Adipocyte (in vitro differentiated cells): ENCODE data around the gene SLPI.

ENCODE experiments used
- DNase-seq: peaks from one replicate; pipeline ENCODE4 v3.0.0-alpha.2; 2015; ENCODE audit warnings: low read depth
- H3K27me3 ChIP-seq: replicated peaks from 2 replicates; pipeline ENCODE4 v1.7.0; 2013; ENCODE audit warnings: mild to moderate bottlenecking, low read length, moderate library complexity; ENCODE audit not compliant: control insufficient read depth, insufficient read depth
- H3K36me3 ChIP-seq: 2 replicates; pipeline ENCODE4 v1.7.0; 2013; ENCODE audit warnings: low read length, mild to moderate bottlenecking, moderate library complexity; ENCODE audit not compliant: control insufficient read depth, insufficient read depth, severe bottlenecking
- H3K4me1 ChIP-seq: 2 replicates; pipeline ENCODE4 v1.7.0; 2013; ENCODE audit warnings: mild to moderate bottlenecking, low read length, moderate library complexity; ENCODE audit not compliant: control insufficient read depth, insufficient read depth
- H3K4me3 ChIP-seq: 2 replicates; pipeline ENCODE4 v1.7.0; 2013; ENCODE audit warnings: mild to moderate bottlenecking, low read length, moderate library complexity
- H3K9ac ChIP-seq: 2 replicates; pipeline ENCODE4 v1.7.0; 2013; ENCODE audit warnings: mild to moderate bottlenecking, low read length, moderate library complexity
- H3K9me3 ChIP-seq: 2 replicates; pipeline ENCODE4 v1.7.0; 2013; ENCODE audit warnings: mild to moderate bottlenecking, low read length, moderate library complexity; ENCODE audit not compliant: control insufficient read depth

SLPI gene

GRCh38 chr20:45254383-45255262 lies at the start of gene SLPI:
SLPI (minus strand) TSS chr20:45254564; CDS start chr20:45254543, 21 bp downstream.
- DNase-seq: peak; percentile 85
- Histone ChIP-seq H3K9me3 (no peaks in the 10 kb centered on the region), H3K9ac (no peak within 1 kb of the TSS), H3K27me3 (peaks cover 35% of the 10 kb centered on the region), H3K4me3 (peak within 1 kb of the TSS; percentile 53), H3K4me1 (peaks cover 14% of the 10 kb centered on the region), H3K36me3 (no peaks in the 10 kb centered on the region)

- Histone ChIP-seq H3K9ac (no peak overlapping the region), H3K4me3 (no peak overlapping the region), H3K27me3 (peaks cover 39% of the 10 kb centered on the region), H3K9me3 (no peaks in the 10 kb centered on the region), H3K36me3 (no peaks in the 10 kb centered on the region), H3K4me1 (no peaks in the 10 kb centered on the region)
- no peak for DNase-seq
These were observed 49.5 kb upstream of the SLPI start for GRCh38 chr20:45303586-45304463.

- no peak for DNase-seq
- H3K4me3 ChIP-seq: no peak overlapping the region
- no peak overlapping the region for H3K9ac ChIP-seq
- no peaks in the 10 kb centered on the region for H3K36me3 ChIP-seq
- H3K27me3 ChIP-seq: peaks cover 31% of the 10 kb centered on the region
- H3K9me3 ChIP-seq: no peaks in the 10 kb centered on the region
- no peaks in the 10 kb centered on the region for H3K4me1 ChIP-seq
These were observed 47.5 kb upstream of the SLPI start for GRCh38 chr20:45301824-45302271.

- Histone ChIP-seq H3K27me3 (peaks cover 30% of the 10 kb centered on the region), H3K4me1 (no peaks in the 10 kb centered on the region), H3K9me3 (no peaks in the 10 kb centered on the region), H3K9ac (no peak overlapping the region), H3K4me3 (no peak overlapping the region), H3K36me3 (no peaks in the 10 kb centered on the region)
- DNase-seq: no peak
These were observed 46.6 kb upstream of the SLPI start for GRCh38 chr20:45300961-45301360.

GRCh38 chr20:45299786-45300185 lies 45.4 kb upstream of the SLPI start:
- no peaks in the 10 kb centered on the region for H3K4me1 ChIP-seq
- DNase-seq: no peak
- no peak overlapping the region for H3K4me3 ChIP-seq
- peaks cover 1% of the 10 kb centered on the region for H3K9me3 ChIP-seq
- peaks cover 22% of the 10 kb centered on the region for H3K27me3 ChIP-seq
- H3K9ac ChIP-seq: no peak overlapping the region
- H3K36me3 ChIP-seq: no peaks in the 10 kb centered on the region

- no peak for DNase-seq
- no peaks in the 10 kb centered on the region for H3K36me3 ChIP-seq
- H3K9me3 ChIP-seq: peaks cover 5% of the 10 kb centered on the region
- peaks cover 16% of the 10 kb centered on the region for H3K27me3 ChIP-seq
- no peaks in the 10 kb centered on the region for H3K4me1 ChIP-seq
- H3K4me3 ChIP-seq: no peak overlapping the region
- H3K9ac ChIP-seq: no peak overlapping the region
These were observed 43.6 kb upstream of the SLPI start for GRCh38 chr20:45297786-45298497.

GRCh38 chr20:45294659-45295058 lies 40.3 kb upstream of the SLPI start:
- H3K27me3 ChIP-seq: peaks cover 23% of the 10 kb centered on the region
- no peaks in the 10 kb centered on the region for H3K4me1 ChIP-seq
- H3K9me3 ChIP-seq: peaks cover 5% of the 10 kb centered on the region
- H3K9ac ChIP-seq: no peak overlapping the region
- H3K4me3 ChIP-seq: no peak overlapping the region
- no peak for DNase-seq
- H3K36me3 ChIP-seq: no peaks in the 10 kb centered on the region

GRCh38 chr20:45294003-45294368 lies 39.6 kb upstream of the SLPI start:
- no peak for DNase-seq
- Histone ChIP-seq H3K9ac (no peak overlapping the region), H3K9me3 (peaks cover 5% of the 10 kb centered on the region), H3K27me3 (peaks cover 24% of the 10 kb centered on the region), H3K4me3 (peak overlapping the region; percentile 77), H3K4me1 (no peaks in the 10 kb centered on the region), H3K36me3 (no peaks in the 10 kb centered on the region)

- peak overlapping the region; percentile 46 for H3K9ac ChIP-seq
- H3K4me1 ChIP-seq: no peaks in the 10 kb centered on the region
- no peaks in the 10 kb centered on the region for H3K36me3 ChIP-seq
- peak; percentile 91 for DNase-seq
- H3K9me3 ChIP-seq: peaks cover 5% of the 10 kb centered on the region
- H3K27me3 ChIP-seq: peaks cover 27% of the 10 kb centered on the region
- H3K4me3 ChIP-seq: peak overlapping the region; percentile 77
These were observed 39.0 kb upstream of the SLPI start for GRCh38 chr20:45293041-45294002.

GRCh38 chr20:45292343-45292742 lies 38.0 kb upstream of the SLPI start:
- H3K4me3 ChIP-seq: no peak overlapping the region

More at GRCh38 chr20:45292343-45292742, 38.0 kb upstream of the SLPI start:
- no peak for DNase-seq
- Histone ChIP-seq H3K4me1 (no peaks in the 10 kb centered on the region), H3K36me3 (no peaks in the 10 kb centered on the region), H3K27me3 (peaks cover 27% of the 10 kb centered on the region), H3K9ac (no peak overlapping the region), H3K9me3 (peaks cover 5% of the 10 kb centered on the region)
